Stimulated activated CD8-positive, alpha-beta memory T cell treated with anti-CD3 and anti-CD28 coated beads, Interleukin-12 subunit alpha, Interleukin-12 subunit beta, amount 100 ng/mL, for 4 hours (primary cell): ENCODE results near the gene DDX24.

Source experiments
- DNase-seq: peaks from one replicate; pipeline ENCODE4 v3.0.0-alpha.2; 2020; ENCODE audit warnings: low read depth

DDX24 gene

GRCh38 chr14:94031161-94031882, 49.7 kb downstream of the DDX24 start:
- DNase-seq: no peak

GRCh38 chr14:94030571-94030970, 50.4 kb downstream of the DDX24 start:
- no peak for DNase-seq

- no peak for DNase-seq
Measured at GRCh38 chr14:94029671-94030203, 51.3 kb downstream of the DDX24 start.

- DNase-seq: no peak
Measured at GRCh38 chr14:94029265-94029664, 51.7 kb downstream of the DDX24 start.

- DNase-seq: no peak
Measured at GRCh38 chr14:94028450-94028826, 52.6 kb downstream of the DDX24 start.

GRCh38 chr14:94027566-94028449, 53.2 kb downstream of the DDX24 start:
- no peak for DNase-seq

GRCh38 chr14:94026889-94027469, 54.0 kb downstream of the DDX24 start:
- DNase-seq: no peak

GRCh38 chr14:94026173-94026888, 54.7 kb downstream of the DDX24 start, which contains the start of gene OTUB2:
OTUB2 (plus strand) TSS chr14:94026340; CDS start chr14:94026538, 198 bp downstream.
- peak; percentile 88 for DNase-seq

- no peak for DNase-seq
Measured at GRCh38 chr14:94025720-94026119, 55.3 kb downstream of the DDX24 start.

- DNase-seq: no peak
Measured at GRCh38 chr14:94024549-94024948, 56.5 kb downstream of the DDX24 start.

- no peak for DNase-seq
Measured at GRCh38 chr14:94022532-94023411, 58.2 kb downstream of the DDX24 start.

GRCh38 chr14:94021416-94022157, 59.4 kb downstream of the DDX24 start:
- no peak for DNase-seq

GRCh38 chr14:94021001-94021400, 60.0 kb downstream of the DDX24 start:
- no peak for DNase-seq

- DNase-seq: no peak
Measured at GRCh38 chr14:94020267-94020666, 60.7 kb downstream of the DDX24 start.

GRCh38 chr14:94019329-94019728, 61.7 kb downstream of the DDX24 start:
- DNase-seq: no peak

- DNase-seq: no peak
Measured at GRCh38 chr14:94018308-94018707, 62.7 kb downstream of the DDX24 start.

GRCh38 chr14:94016446-94016976, 64.5 kb downstream of the DDX24 start:
- DNase-seq: no peak

GRCh38 chr14:94015223-94015622, 65.8 kb downstream of the DDX24 start:
- DNase-seq: no peak

GRCh38 chr14:94014382-94014781, 66.6 kb downstream of the DDX24 start:
- no peak for DNase-seq

- DNase-seq: no peak
Measured at GRCh38 chr14:94011795-94012194, 69.2 kb downstream of the DDX24 start.
